AG09319 (cell line): Measurements from ENCODE around the gene KCNS3.
A peak's percentile ranks its signal among the peaks of the same experiment; 100 is the strongest.

Experiments used
- DNase-seq: peaks from one replicate; pipeline ENCODE4 v3.0.0-alpha.2; 2010; ENCODE audit warnings: low read depth; ENCODE audit errors: extremely low read depth
- TF ChIP-seq, protein P1 (sequence below): IDR thresholded peaks from 2 replicates; pipeline ENCODE4 v1.5.1; 2011; ENCODE audit warnings: low read depth, mild to moderate bottlenecking, inconsistent platforms, low read length, moderate library complexity

KCNS3 gene

DNA sequence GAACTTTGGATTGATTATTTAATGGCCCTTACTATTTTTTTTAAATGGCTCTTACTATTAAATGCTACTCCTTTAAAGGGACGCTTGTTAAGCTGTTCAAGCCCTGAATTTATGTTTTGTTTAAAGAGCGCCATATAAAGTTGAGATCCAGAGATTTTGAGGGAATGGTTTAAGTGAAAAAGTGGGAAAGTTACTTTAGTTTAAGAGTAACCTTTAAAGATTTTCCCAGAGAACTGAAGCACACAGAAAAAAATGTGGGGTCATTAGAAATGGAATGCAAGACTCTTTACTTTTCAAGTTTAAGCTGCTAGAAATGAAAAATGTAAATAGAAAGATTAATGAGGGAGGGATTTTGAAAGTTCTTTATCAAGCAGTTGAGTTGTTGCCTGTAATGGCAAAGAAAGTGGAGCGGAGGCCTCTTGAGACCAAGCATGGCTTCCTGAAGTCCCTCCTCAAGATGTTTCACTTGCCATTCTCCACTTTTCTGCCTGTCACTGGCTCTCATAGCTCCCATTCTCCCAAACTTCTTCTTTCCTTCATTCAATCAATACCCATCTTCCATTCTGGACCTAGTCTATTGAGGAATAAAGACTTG lies 93.2 kb downstream of the KCNS3 start:
- TF ChIP-seq, protein P1, sequence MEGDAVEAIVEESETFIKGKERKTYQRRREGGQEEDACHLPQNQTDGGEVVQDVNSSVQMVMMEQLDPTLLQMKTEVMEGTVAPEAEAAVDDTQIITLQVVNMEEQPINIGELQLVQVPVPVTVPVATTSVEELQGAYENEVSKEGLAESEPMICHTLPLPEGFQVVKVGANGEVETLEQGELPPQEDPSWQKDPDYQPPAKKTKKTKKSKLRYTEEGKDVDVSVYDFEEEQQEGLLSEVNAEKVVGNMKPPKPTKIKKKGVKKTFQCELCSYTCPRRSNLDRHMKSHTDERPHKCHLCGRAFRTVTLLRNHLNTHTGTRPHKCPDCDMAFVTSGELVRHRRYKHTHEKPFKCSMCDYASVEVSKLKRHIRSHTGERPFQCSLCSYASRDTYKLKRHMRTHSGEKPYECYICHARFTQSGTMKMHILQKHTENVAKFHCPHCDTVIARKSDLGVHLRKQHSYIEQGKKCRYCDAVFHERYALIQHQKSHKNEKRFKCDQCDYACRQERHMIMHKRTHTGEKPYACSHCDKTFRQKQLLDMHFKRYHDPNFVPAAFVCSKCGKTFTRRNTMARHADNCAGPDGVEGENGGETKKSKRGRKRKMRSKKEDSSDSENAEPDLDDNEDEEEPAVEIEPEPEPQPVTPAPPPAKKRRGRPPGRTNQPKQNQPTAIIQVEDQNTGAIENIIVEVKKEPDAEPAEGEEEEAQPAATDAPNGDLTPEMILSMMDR: no peak
- DNase-seq: no peak

DNA sequence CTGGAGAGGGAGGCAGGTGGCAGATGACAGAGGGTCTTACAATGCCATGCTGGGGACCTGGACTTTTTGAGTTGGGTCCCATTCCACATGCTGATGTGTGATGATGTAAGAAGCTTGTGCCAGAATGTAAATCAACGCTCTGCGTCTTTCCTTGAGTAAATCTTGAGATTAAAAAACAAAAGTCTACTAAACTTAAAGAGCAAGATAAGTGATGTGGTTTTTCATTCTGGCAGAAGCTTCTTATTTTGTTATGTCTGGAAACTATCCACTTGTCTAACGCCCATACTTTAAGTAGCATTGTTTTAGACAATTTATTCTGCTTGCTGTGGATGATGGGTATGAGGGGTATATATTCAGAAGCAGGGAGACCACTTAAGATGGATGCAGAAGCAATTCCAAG lies 94.5 kb downstream of the KCNS3 start:
- TF ChIP-seq, protein P1: no peak
- DNase-seq: no peak

DNA sequence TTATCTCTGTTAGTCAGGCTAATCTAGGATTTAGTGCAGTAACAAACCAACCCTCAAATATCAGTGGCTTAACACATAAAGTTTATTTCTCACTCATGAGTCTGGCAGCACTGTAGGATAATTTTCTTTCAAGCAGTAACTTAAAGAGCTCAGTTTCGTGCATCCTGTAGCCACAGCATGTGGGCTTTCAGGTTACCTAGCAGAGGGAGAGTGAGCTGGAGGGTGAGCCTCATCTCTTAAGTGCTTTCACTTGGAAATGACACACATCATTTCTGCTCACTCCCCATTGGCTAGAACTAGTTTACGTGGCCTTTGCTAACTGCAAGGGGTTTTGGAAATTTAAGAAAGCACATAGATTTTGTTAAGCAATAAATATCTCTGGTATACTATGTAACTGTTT lies 96.9 kb downstream of the KCNS3 start:
- DNase-seq: no peak
- TF ChIP-seq, protein P1: no peak

DNA sequence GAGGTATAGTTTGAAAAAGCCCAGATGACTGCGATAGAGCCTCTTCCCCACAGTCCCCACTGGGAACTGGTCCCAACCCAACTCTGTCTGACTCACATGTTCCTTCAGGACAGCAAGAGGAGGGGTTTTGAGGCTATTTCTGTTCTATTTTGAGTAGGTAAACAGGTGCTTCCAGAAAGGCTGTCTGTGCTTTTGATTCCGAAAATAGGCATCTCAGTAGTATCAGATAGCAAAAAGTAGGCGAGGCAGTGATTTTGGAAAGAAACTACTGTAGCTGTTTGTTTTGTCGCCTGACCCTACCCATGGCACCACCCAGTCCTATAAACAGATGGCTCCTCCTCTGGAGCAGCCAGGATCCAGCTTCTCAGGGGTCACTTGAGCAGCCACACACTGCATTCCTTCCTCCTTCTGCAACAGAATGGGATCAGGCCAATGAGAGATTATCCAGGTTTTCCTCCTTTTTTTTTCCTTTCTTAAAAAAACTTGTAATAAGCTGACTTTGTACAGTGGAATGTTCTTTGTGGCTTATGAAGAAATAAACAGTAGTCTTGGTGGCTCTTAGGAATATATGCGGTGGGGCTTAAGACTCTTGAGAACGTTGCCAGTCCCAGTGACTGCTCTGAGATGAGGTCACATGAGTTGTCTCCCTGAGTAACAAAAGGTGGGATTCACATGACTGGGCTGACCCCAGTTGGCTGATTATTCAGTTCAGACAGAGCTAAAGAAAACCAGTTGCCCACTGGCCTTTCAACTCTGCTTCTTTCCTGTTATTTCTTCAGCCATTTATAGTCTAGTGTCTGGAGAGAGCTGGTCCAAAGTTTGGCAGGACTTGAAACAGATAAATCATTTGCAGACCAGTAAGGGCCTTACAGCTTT lies 98.6 kb downstream of the KCNS3 start:
- peak; percentile 84 for DNase-seq
- TF ChIP-seq, protein P1: no peak

GRCh38 chr2:17979707-17980106 lies 101.2 kb downstream of the KCNS3 start:
- TF ChIP-seq, protein P1: no peak
- no peak for DNase-seq

DNA sequence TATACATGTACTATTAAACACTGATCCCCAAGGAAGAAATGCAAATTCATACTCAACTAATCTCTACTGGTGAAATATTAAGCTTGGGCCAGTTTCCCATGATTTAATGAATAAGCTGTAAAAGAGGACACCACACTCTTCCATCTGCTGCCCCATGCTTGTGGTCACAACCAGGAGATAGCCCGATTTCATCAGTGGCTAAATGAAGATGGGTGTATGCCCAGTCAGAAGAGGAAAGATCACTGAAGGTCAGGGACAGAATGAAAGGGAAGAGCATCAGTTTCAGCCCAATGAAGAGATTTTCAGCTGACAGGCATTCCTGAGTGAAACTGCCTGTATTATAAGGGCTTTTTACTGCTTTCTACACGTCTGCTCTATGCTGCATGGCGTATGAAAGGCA lies 103.5 kb downstream of the KCNS3 start:
- TF ChIP-seq, protein P1: no peak
- no peak for DNase-seq
